Kidney glomerular epithelial cell (primary cell): ENCODE measurements around the gene RANBP10.
"Not testable (repeated sequence)": the region's sequence is repeated elsewhere in the genome, so short reads cannot be mapped to it uniquely, and the experiment has no call there.

Experiments
- DNase-seq: peaks from one replicate; lab custom pipeline; 2025; lab: John Stamatoyannopoulos, UW

Gene RANBP10

DNA sequence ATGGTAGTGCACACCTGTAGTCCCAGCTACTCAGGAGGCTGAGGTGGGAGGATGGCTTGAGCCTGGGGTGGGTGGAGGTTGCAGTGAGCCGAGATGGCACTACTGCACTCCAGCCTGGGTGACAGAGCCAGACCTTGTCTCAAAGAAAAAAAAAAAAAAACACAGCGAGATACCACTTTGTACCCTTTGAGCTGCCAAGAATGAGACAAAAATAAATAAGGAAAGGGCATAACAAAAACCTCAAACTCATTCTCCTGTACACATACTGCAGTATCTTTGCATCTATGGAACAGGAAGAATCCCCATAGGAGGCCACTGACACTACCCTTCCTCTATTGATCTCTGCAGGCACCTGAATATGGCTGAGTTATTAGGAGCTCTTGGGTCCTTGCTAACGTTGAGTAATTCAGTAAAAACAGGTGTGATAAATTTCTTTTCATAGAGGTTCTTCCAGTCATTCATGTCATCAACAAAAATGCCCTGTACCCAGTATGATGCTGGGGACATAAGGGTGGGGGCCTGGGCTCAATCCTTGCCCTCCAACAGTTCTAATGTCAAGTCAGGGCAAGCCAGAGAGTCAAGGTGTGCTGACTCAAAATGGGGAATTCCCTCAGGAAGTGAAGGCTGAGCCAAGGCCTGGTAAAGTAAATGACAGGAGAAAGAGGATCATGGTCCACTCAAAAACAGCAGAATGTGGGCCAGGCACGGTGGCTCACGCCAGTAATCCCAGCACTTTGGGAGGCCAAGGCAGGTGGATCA is 26.9 kb downstream of the RANBP10 start:
- DNase-seq, result no peak

- DNase-seq, result no peak
Observed at GRCh38 chr16:67775273-67775672, 31.1 kb downstream of the RANBP10 start.

DNA sequence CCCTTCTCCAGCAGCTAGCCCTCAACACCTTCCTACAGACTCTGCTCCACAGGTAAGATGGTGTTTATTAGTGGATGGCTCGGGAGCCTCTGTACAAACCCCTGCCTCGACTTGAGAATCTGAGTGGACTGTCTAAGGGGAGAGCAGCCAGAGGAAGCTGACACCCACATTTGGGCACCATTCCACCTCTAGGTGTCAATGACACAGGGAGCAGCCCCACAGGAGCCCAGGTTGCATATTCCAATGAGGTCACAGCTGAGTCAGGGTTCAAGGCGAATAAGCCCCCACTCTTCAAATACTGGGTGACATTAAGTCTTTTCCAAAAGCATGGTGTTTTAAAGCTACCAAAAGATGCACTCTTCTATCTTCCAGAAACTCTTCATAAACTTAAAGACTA is 31.9 kb downstream of the RANBP10 start:
- DNase-seq, result no peak

GRCh38 chr16:67773569-67774456 is 32.5 kb downstream of the RANBP10 start:
- DNase-seq, result no peak

GRCh38 chr16:67773099-67773498 is 33.3 kb downstream of the RANBP10 start:
- DNase-seq, result no peak

DNA sequence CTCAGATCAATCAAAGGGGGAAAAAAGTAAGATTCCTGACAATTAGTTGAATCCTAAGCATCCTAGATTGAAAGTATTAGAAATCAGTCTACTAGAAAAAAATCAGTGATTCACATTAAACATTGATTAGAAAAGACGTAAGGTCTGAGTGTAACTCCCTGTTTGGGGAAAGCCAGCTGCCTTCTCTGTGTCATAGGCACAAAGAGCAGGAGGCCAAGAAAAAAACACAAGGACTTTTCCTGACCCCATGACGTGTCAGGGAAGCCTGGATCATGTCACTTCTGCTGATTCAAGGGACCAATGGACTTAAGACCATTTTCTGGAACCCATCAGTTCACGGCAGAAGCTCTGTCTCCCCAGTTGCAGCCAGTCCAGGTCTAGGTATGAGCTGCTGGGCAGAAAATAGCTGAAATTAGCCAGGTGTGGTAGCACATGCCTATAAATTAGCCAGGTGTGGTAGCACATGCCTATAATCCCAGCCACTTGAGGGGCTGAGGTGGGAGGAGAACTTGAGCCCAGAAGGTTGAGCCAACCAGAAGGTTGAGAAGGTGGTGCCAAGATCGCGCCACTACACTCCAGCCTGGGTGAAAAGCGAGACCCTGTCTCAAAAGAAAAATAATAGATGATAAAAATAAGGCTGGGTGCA is 35.9 kb downstream of the RANBP10 start:
- DNase-seq, result no peak

- DNase-seq, result no peak
Observed at GRCh38 chr16:67767953-67768352, 38.4 kb downstream of the RANBP10 start.

GRCh38 chr16:67766291-67766690 is 40.1 kb downstream of the RANBP10 start:
- DNase-seq, result no peak

DNA sequence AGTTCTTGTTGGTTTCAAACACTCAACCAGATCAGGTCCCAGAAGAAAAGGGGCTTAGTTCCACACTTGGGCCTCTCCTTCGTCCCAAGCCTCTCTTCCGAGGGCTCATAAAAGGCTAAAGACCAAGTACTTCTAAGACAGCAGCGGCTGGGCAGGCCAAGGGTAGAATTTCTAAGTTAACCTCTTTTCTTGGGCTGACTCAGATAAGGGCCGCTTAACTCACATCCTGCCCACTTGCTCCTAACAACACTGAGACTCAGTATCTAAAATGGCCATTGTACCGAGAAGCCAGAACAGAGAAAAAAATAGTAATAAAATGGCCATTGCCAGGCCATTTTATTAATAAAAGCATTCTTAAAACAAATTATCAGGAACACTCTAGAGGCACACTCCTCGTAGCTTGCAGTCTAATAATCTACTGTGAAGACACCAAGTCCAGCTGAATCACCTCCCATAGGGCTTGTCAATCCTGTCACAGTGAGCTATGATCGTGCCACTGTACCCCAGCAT is 42.1 kb downstream of the RANBP10 start:
- DNase-seq, result no peak

DNA sequence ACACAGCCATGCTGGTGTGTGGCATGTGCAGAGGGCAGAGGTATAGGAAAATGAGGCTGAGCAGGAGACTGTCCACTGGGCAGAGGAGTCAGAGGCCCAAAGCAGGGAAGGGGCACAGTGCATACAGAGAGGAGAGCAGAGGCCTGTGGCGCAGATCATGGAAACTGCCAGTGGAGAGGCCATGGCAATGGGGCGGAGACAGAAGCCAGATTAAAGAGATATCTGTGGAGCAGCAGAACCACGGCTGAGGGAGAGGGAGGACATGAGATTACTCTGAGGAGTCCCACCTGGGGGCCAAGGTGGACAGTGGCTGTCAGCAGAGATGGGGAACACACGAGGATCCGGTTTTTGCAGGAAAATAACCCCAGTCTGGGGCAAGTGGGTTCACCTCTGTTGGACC is 43.3 kb downstream of the RANBP10 start:
- no peak for DNase-seq

DNA sequence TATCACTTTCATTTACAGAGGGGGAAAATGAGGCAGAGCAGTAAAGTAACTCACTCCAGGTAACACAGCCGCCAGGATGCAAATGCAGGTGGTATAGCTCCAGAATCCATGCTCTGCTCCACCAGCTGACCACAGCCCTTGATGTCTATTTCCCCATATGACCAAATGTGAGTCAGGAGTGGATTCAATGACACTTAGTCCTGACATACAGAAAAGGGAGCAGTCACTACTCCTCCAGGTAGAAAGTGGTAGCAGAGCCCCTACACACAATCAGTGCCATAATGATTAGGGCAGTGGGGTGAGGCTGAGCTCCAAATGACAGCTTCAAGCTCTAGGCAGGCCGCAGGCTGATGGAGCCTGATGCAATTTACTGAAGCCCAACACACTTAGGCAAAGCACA is 44.0 kb downstream of the RANBP10 start:
- DNase-seq, result no peak

GRCh38 chr16:67761924-67762323 is 44.4 kb downstream of the RANBP10 start:
- DNase-seq, result no peak

DNA sequence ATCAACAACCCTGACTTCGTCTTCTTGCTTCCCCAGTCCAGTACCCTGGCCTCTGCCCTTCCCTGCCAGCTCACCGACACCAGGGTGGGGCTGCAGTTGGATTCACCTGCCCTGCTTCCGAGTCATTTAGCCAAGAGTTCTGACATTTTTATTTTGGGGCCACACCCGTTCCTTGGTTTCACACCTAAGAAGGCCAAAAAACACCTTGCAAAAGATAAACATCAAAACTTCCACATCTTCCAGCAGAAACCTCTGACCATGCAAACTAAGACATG is 45.5 kb downstream of the RANBP10 start:
- DNase-seq, result no peak

DNA sequence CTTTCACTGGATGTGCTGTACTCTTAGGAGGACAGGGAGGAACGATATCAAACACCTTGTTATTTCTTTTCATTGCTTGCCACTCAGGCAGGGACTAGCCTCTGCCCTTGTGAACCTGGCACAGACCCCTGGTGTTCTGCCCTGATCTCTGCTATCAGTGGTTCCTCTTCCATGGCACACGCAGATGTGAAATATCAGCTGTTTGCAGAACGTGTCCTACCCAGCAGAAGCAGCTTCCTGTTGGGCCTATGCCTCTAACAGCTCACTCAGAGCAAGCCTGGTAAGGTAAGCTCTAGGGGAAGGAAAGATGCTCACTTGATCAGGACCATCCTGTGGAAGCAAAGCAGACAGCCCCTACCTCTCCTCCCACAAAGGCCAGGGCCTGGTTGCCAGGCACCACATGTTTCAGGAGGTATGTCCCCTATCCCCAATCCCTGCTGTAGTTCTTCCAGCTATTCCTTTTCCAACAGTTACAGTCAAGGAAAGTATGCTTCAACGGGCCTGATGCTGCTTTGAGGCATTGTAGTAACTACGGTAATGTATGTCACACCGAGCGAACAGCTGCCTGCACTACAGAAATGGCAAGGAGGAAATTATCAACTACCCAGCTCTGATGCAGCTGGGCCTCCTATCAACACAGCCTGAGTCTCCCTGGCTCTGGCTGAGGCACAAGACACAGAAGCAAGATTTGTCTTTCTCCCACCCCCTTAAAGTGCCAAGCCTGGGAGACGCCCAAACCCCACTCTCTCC is 46.0 kb downstream of the RANBP10 start:
- DNase-seq, result no peak

DNA sequence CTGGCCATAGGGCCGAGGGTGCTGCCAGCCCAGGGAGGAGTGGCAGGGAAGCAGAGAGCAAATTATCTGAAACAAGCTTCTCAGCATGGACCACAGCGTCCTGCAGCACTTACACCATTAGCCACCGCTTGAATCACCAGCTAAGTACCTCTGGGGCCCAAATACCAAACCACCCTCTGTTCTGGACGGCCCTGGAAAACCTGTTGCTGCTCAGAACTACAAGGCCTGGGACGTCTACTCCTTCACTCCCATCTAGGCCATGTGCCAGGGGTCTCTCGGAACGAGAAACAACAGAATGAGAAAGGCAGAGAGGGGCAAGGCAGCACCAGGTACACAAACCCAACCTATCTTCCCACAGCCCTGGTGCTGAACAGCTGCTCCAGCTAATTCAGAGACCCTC is 47.4 kb downstream of the RANBP10 start:
- DNase-seq, result no peak

- no peak for DNase-seq
Observed at GRCh38 chr16:67758006-67758405, 48.4 kb downstream of the RANBP10 start.

GRCh38 chr16:67752641-67753040 is 53.7 kb downstream of the RANBP10 start:
- no peak for DNase-seq

DNA sequence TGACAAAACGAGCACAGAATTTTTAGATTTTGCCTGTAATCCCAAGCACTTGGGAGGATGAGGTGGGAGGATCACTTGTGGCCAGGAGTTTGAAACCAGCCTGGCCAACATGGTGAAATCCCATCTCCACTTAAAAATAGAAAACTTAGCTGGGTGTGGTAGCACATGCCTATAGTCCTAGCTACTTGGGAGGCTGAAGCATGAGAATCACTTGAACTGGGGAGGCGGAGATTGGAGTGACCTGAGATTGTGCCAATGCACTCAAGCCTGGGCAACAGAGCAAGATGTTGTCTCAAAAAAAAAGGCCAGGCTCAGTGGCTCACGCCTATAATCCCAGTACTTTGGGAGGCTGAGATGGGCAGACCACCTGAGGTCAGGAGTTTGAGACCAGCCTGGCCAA is 55.0 kb downstream of the RANBP10 start:
- not testable (repeated sequence) for DNase-seq

DNA sequence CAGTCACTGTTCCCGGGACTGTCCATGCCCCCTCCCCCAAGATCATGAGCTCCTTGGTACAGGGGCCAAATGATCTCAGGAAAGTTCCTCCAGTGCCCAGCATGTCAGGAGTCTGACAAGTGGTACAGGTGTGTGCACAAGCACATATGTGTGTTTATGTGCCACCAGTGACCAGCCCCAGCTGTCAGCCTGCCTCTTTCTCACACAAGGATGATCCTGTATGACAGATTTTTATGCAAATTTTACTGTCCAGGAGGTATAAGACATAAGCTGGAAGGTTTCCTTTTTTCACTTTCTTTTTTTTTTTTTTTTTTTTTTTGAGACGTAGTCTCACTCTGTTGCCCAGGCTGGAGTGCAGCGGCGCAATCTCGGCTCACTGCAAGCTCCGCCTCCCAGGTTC is 55.9 kb downstream of the RANBP10 start:
- DNase-seq, result no peak

GRCh38 chr16:67749436-67750078 is 56.8 kb downstream of the RANBP10 start:
- no peak for DNase-seq

DNA sequence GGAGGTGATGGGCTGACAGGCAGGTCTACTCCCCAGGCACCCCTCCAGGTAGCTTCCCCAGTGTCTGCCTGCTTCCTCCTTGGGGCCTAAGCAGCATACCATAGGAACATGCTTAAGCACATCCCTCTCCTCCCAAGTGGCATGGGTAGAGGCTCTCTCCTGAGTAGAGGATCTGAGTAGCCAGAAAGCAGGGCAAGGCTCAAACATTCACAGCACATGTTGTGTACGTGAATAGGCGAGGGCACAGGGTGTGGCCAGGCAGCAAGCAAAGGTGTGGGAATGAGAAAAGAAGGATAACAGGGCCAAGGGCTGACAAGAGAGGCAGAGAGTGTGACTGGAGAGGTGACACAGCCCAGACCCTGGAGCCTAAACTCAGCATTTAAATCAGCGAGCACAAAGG is 57.5 kb downstream of the RANBP10 start:
- DNase-seq, result no peak

DNA sequence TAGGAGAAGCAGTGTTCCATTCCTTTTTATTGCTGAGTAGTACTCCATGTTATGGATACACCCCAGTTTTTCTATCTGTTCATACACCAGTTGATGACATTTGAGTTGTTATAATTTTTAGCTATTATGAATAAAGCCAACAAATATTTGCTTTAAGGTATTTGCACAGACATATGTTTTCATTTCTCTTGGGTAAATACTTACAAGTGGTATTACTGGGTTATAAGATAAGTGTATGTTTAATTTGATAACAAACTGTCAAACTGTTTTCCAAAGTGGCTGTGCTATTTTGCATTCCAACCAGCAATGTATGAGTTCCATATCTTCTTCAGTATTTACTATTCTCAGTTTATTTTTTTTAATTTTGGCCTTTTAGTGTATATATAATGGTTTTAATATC is 59.5 kb downstream of the RANBP10 start:
- no peak for DNase-seq
